ENCODE measurements around the gene TEC.

DNA sequence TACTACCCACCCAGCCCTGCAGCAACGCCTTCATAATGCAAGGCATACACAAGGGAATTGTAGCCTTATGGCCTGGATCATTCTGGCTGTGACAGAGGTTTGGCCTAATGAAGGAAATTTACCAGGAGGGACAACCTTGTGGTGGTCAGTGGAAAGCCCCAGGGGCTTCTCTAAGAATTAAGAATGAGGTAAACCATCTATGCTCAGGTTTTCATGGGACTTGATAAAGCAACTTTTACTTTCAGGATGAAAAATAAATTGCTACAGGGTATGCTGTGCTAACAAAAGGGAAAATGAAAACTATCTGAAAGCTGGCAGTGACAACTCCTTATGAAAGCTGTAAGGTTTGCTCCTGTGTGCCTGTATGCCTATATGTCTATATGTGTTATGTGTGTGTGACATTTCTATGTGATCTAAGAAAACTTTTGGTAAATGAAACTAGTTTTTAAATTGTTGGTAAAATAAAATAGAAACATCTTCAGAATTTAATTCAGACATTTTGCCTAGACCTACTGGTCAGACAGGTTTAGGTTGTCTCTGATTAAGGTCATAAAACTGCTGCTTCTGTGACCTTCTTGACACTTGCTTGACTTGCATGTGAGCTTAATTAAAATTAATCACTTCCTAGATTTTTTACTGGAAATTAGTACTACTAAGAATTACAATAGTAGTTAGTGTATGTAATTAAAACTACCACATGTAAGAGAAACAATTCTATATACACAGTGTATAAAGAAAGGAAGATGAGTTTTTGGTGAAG is 115.7 kb downstream of the TEC start:
- TF ChIP-seq, protein P1, sequence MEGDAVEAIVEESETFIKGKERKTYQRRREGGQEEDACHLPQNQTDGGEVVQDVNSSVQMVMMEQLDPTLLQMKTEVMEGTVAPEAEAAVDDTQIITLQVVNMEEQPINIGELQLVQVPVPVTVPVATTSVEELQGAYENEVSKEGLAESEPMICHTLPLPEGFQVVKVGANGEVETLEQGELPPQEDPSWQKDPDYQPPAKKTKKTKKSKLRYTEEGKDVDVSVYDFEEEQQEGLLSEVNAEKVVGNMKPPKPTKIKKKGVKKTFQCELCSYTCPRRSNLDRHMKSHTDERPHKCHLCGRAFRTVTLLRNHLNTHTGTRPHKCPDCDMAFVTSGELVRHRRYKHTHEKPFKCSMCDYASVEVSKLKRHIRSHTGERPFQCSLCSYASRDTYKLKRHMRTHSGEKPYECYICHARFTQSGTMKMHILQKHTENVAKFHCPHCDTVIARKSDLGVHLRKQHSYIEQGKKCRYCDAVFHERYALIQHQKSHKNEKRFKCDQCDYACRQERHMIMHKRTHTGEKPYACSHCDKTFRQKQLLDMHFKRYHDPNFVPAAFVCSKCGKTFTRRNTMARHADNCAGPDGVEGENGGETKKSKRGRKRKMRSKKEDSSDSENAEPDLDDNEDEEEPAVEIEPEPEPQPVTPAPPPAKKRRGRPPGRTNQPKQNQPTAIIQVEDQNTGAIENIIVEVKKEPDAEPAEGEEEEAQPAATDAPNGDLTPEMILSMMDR (conservative IDR thresholded peaks at IDR 0.05): no peak
- no peak for TF ChIP-seq ZFX (IDR thresholded peaks at IDR 0.05)

All from C4-2B (cell line).